GM18502 (cell line): ENCODE data around the gene VPS13D.

Experiments
- ATAC-seq: cut with Tn5 transposase; IDR thresholded peaks from one replicate; pipeline ENCODE4 v1.9.1; 2021; ENCODE audit warnings: mild to moderate bottlenecking; ENCODE audit not compliant: unreplicated experiment, poor library complexity

The VPS13D gene

DNA sequence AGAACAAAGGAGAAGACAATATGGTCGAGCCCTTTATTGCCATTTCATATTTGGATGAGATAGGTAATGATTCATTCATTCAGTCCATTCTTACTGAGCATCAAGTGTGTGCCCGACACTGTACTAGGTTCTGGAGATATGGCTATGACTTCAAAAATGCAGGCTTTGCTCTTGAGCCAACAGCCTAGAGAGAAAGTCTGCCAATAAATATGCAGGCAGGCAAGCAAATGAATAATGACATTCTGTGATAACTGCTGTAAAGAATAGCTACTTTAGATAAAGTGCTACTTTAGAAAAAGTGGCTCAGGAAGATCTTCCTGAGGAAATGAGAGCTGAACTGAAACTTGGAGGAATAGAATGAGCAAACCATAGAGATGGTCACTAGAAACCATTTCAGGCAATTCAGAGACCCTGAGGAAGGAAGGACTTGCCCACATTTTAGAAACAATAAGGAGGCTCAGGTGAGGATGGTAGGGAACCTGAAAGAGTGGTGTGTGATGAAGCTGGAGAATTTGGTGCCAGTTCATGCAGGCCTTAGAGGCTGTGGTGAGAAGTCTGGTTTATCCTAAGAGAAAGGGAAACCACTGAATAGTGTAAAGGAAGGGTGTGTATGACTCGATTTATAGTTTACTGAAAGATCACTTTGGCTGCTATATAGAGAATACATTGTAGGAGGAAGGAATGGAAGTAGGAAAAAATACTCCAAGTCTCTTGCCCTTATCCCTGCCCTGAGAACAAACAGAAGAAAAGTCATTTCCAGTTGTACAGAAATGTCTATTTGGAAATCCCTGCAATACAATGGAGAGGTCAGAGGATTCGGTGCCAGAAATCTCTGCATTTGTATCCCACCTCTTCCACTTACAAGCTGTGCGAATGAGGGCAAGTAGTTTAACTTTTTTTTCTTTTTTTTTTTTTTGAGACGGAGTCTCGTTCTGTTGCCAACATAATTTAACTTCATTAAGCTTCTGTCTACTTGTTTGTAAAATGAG is 167.9 kb downstream of the VPS13D start:
- ATAC-seq, result no peak

GRCh38 chr1:12398479-12398878 is 168.6 kb downstream of the VPS13D start:
- no peak for ATAC-seq

DNA sequence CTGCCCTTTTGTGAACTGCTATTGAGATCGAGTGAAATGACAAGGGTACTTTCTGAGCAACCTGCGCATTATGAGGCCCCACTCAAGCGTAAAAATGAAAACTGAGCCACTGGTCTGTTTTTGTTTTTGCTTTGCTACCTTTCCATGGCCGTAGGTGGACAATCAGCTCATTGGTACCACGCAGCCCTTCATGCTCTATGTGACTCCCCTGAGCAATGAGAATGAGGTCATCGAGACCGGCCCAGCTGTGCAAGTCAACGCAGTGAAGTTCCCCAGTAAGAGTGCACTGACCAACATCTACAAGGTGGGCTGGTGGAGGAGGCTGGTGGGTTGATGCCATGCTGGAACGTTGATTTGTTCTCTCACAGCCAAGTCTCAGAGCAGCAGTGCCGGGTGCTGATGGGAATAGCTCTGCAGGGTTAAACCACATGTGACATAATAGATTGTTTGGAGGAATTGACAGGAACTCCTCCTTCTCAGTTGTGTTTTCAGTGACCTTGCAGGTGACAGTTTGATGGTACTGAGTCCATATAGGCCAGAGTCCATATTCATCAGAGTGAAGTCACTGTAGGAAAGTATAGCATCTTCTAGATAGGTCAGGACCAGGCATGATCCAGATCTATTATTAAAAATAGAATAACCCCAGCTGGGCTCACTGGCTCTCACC is 170.3 kb downstream of the VPS13D start:
- ATAC-seq, result no peak

DNA sequence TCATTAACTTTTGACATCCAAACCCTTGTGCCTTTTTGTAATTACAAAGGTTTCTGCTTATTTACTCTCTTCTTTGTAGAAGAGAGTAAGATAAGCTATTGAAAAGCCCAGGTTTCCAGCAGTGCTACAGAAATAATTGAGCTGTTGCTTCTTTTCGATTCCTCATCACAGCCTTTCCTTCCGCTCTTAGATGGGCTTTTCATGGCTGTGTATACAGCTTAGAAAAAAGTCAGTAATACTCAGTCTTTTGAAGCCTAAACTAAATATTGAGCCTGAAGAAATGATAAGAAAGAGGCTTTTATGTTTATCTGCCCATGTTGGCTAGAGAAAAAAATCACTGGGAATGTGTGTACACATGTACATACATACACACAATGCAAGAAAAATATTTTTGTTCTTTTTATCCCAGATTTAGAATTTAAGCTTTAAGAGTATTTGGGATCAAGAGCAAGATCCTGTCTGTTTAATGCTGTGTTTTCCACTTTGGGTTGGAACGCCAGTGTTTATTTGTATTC is 172.4 kb downstream of the VPS13D start:
- no peak for ATAC-seq

DNA sequence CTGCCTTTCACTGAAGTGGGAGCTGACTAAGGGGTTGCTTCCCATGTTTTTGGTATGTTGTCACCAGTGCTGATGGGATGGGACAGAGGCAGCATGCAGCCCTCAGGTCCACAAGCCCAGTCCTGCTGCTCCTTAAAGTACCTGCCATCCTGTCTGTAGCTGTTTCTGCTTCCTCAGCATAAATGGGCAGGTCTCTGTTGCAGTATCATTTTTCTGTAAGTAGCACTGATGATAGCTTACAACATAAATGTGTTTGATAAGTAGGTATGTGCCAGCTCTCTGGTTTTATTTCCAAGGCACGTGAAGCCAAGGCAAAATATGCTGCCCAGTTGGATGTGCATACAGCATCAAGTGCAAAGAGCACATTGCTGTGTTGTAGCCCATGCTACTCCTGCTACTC is 173.0 kb downstream of the VPS13D start:
- ATAC-seq, result no peak

GRCh38 chr1:12404918-12405317 is 175.1 kb downstream of the VPS13D start:
- no peak for ATAC-seq

- ATAC-seq, result no peak
These were observed 175.7 kb downstream of the VPS13D start for GRCh38 chr1:12405325-12406210.

DNA sequence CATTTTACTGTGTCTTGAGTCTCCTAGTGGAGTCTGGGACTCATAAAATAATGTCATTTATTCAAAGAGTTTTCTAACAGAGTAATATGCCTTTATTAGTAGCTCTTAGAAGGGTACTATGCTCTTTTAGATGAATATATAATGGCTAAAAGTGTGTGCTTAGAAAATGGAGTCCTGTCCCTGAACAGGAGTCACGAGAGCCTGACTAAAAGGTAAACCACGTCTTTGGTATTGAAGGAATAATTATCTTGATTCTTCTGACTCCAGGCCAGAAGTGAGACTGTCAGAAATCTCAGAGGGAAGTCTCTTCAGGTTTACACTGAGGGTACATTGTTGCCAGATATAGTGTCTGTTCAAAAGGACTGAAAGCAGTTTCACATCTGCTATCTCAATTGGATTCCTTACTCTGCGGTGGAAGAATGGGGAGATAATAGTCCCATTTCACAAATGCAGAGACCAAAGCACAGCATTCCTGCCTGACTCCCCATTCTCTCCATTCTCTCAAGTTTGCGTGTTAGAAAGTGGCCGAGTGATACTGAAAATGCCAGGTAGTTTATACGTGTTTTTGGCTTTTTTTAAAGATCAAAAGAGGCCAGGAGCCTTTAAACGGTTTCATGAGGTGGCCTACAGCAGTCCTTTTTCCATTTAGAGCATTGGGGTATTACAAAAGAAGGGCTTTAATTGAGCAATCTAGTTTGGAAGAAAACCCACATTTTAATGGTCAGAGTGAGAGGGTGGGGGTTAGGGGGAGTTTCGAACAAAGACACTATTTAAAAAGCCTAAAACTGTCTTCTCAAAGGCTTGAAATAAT is 176.6 kb downstream of the VPS13D start:
- no peak for ATAC-seq

GRCh38 chr1:12407050-12407961 is 177.5 kb downstream of the VPS13D start:
- ATAC-seq, result no peak

- no peak for ATAC-seq
These were observed 178.2 kb downstream of the VPS13D start for GRCh38 chr1:12407962-12408454.

DNA sequence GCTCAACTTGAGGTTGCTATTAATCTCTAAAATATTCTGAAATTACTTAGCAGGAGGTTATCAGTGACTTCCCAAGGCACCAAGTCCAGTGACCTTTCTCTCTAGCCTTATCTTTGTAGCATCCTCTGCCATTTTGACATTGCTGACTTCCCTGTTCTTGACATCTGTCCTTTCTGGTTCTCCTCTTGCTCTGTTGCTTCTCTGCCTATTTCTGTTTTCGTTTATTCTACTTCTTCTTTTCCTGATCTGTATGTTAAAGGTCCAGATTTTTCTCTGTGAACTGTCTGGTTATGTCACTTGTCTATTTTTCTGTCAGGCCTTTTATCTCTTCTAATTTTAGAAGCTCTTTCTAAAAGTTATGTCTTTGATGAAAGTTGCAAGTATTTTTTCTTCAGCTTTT is 178.8 kb downstream of the VPS13D start:
- ATAC-seq, result no peak

DNA sequence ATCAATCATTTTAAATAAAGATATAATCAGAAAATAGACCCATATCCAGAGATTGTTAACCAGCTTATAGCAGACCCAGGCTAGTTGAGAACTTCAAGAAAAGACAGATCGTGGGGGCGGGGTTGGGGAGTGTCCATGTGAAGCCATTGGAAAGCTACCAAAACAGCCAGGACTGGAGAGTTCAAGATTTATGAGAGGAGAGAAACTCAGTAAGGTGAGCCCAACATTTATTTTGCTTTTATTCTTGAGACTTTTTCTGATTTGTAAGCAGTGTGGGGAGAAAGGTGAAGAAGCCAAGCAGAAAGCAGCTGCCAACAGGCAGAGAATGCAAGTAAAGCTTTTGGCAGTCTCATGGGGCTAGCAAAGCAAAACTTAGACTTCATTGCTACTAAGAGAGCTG is 179.9 kb downstream of the VPS13D start:
- ATAC-seq, result no peak

GRCh38 chr1:12410351-12410750 is 180.5 kb downstream of the VPS13D start:
- no peak for ATAC-seq

GRCh38 chr1:12411098-12411497 is 181.3 kb downstream of the VPS13D start:
- ATAC-seq, result no peak

DNA sequence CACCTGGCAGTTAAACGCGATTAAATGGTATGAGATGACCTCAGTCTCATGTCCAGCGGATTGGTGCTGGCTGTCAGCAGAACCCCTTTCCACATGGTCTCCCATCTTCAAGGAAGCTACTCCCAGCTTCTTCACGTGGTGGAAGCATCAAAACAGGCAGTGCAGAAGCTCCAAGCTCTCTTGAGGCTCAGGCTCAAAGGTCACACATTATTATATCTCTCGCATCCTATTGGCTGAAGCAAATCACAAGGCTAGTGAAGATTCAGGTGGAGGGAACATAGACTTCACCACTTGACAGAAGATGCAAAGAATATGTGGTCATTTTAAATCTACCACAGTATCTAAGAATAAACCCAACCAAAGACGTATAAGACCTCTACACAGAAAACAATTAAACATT is 181.9 kb downstream of the VPS13D start:
- no peak for ATAC-seq

- no peak for ATAC-seq
These were observed 182.6 kb downstream of the VPS13D start for GRCh38 chr1:12412439-12412838.

- ATAC-seq, result no peak
These were observed 184.0 kb downstream of the VPS13D start for GRCh38 chr1:12413664-12414410.
